Small intestine (tissue), 7 donors: Measurements from ENCODE around the gene ZNF683. TPM values are rescaled to one million over a fixed set of nuclear protein-coding genes. Genes with fewer than 3 reads are reported as not detected.
A peak's percentile ranks its signal among the peaks of the same experiment; 100 is the strongest.

Experiments
- DNase-seq, 2 donors: peaks; one replicate each; pipeline versions ENCODE4 v3.0.0 to v3.0.0-alpha.2; 2013
- FAIRE-seq: peaks from 2 replicates; lab custom pipeline; 2012; peaks lifted over from hg19 to GRCh38; lab: Jason Lieb, UNC
- H3K27ac ChIP-seq, 3 donors: one replicate each; pipeline ENCODE4 v1.5.1; 2013; ENCODE audit warnings: low read length in 2 of 3, mild to moderate bottlenecking in 2 of 3, control low read depth in 1 of 3, inconsistent platforms in 1 of 3, low read depth in 1 of 3, moderate library complexity in 1 of 3
- H3K27me3 ChIP-seq, 3 donors: one replicate each; pipeline ENCODE4 v1.6.1; 2013; ENCODE audit warnings: low read length in 3 of 3, inconsistent platforms in 1 of 3; ENCODE audit not compliant: control insufficient read depth in 3 of 3, insufficient read depth in 3 of 3
- H3K36me3 ChIP-seq, 3 donors: one replicate each; pipeline ENCODE4 v1.6.1; 2013; ENCODE audit warnings: low read length in 3 of 3, inconsistent platforms in 1 of 3, low read depth in 1 of 3, mild to moderate bottlenecking in 1 of 3, moderate library complexity in 1 of 3; ENCODE audit not compliant: control insufficient read depth in 3 of 3, insufficient read depth in 2 of 3
- H3K4me1 ChIP-seq, 3 donors: one replicate each; pipeline ENCODE4 v1.6.1; 2013; ENCODE audit warnings: low read length in 2 of 3, inconsistent platforms in 1 of 3, low read depth in 1 of 3, mild to moderate bottlenecking in 1 of 3, moderate library complexity in 1 of 3; ENCODE audit not compliant: control insufficient read depth in 3 of 3, insufficient read depth in 2 of 3
- H3K4me3 ChIP-seq, 3 donors: one replicate each; pipeline ENCODE4 v1.5.1; 2013; ENCODE audit warnings: low read length in 3 of 3, control low read depth in 1 of 3, inconsistent platforms in 1 of 3, low read depth in 1 of 3, mild to moderate bottlenecking in 1 of 3, moderate library complexity in 1 of 3
- H3K9me3 ChIP-seq, 2 donors: one replicate each; pipeline ENCODE4 v1.6.1; 2013; ENCODE audit warnings: low read depth in 1 of 2, low read length in 1 of 2; ENCODE audit not compliant: control insufficient read depth in 2 of 2, insufficient read depth in 1 of 2
- WGBS, 3 donors: extraction: QIAGEN DNeasy Blood & Tissue Kit; methylation state at CpG; one replicate each; pipeline ENCODE4 v1.1.7; 2013; 5-methylcytosine and 5-hydroxymethylcytosine counted together
- polyA plus RNA-seq, 4 donors: library from polyadenylated mRNA; stranded (reverse) in 3 of 4; unstranded in 1 of 4; fragments of 200-250 nt in 3 of 4; fragments of 120-200 nt in 1 of 4; gene quantifications; one replicate each; pipeline versions ENCODE4 v1.2.1 to v1.2.3, GENCODE V29; 2013
- donor health status: healthy with polysubstance abuse.
- donor health status: control.
- donor health status: control.
- donor health status: Bipolar disorder and iron deficiency.
- donor health status: healthy.

ZNF683 gene
- polyA plus RNA-seq, 4 donors, result 0.07 to 0.13 TPM; not detected in 2

DNA sequence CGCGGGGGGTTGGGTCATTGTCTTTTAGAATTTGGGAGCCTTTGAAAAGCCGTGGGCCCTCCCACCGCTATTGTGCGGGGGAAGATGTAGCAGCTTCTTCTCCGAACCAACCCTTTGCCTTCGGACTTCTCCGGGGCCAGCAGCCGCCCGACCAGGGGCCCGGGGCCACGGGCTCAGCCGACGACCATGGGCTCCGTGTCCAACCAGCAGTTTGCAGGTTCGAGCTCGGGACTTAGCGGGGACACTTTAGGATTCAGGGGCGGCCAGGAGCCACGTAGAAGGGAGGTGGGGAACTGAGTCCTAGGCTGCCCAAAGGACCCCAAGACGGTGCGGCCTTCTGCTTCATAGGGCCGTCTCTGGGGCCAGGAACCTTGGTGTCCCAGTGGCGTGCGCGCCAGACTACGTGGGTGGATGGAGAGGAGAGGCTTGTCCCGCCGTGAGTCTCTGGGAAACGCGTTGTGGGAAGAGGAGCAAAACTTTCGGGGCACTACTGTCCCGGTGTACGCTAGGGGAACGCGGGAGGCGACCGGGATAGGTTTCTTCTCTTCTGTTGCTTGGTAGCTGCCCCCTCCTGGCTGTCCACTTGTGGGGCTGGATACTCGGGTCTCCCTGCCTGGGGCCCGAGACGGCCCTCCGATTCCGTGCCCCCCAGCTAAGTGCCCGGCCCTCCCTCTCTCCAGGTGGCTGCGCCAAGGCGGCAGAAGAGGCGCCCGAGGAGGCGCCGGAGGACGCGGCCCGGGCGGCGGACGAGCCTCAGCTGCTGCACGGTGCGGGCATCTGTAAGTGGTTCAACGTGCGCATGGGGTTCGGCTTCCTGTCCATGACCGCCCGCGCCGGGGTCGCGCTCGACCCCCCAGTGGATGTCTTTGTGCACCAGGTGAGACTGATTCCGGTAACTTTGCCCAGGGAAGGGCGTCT is 38.4 kb upstream of the ZNF683 start, which contains the start of gene LIN28A:
LIN28A (plus strand) TSS at position 112 of the 918 bp plus-strand sequence; CDS start at position 187, 75 bp downstream.
- WGBS, 3 donors, result 3 to 10% (median 7%) methylated on average over 61 to 70 of the region's 70 CpGs
- FAIRE-seq, result no peak
- H3K4me3 ChIP-seq, result no peak within 1 kb of the TSS
- H3K27me3 ChIP-seq, result peaks cover 4 to 68% (median 35%) of the 10 kb centered on the region in 3 donors
- H3K36me3 ChIP-seq, result no peaks in the 10 kb centered on the region
- H3K27ac ChIP-seq, result no peak within 1 kb of the TSS
- DNase-seq, result no peak
- no peaks in the 10 kb centered on the region for H3K9me3 ChIP-seq
- no peaks in the 10 kb centered on the region for H3K4me1 ChIP-seq

DNA sequence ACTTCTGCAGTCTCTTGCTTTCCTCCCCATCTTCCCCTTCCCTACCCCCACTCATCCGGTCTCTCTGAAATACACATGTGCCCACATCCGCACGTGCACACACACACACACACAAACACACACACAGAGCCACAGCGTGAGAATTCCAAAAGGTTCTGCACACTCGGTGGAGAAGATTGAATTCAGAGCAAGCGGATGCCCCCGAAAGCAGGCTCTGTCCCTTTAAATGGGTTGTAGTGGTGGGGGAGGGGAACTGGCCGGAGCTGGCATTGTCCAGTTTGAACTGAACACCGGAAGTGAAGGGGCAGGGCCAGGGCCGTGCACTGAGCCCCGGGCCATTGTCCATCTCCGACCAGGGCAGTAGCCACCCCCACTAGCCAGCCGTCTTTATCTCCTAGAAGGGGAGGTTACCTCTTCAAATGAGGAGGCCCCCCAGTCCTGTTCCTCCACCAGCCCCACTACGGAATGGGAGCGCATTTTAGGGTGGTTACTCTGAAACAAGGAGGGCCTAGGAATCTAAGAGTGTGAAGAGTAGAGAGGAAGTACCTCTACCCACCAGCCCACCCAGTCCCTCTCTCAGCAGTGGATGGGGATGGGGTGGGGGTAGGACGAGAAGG is 36.7 kb upstream of the ZNF683 start:
- WGBS, 3 donors, result 3 to 13% (median 12%) methylated on average over 16 of the region's 16 CpGs
- no peak for DNase-seq
- Histone ChIP-seq H3K4me1 (no peaks in the 10 kb centered on the region), H3K27me3 (peaks cover 4 to 57% (median 36%) of the 10 kb centered on the region in 3 donors), H3K9me3 (no peaks in the 10 kb centered on the region), H3K4me3 (no peak overlapping the region), H3K27ac (no peak overlapping the region), H3K36me3 (no peaks in the 10 kb centered on the region)
- FAIRE-seq, result no peak

DNA sequence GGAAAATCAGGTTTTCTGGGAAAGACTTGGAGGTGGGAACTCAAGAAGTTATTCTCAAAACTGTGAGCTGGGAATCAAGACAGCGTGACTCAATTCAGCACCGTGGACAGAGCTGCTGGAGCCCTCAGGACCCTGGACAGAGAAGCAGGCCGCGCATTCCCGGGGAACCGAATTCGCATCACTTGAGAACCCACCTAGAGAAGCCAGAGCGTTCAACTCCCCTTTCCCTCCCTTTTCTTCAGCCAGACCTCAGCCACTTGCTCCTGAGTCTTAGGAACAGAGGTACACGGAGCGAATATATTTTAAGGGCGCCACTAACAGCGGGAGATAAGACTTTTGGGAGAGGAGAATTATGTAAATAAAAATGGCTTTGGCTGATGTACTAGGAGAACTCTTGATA is 36.1 kb upstream of the ZNF683 start:
- DNase-seq (peak; percentile 56 to 86), FAIRE-seq (no peak)
- Histone ChIP-seq H3K27ac (no peak overlapping the region), H3K4me1 (no peaks in the 10 kb centered on the region), H3K4me3 (no peak overlapping the region), H3K9me3 (no peaks in the 10 kb centered on the region), H3K36me3 (no peaks in the 10 kb centered on the region), H3K27me3 (peaks cover 4 to 51% (median 36%) of the 10 kb centered on the region in 3 donors)
- 0 to 3% (median 1%) methylated on average over 12 of the region's 12 CpGs for WGBS, 3 donors

DNA sequence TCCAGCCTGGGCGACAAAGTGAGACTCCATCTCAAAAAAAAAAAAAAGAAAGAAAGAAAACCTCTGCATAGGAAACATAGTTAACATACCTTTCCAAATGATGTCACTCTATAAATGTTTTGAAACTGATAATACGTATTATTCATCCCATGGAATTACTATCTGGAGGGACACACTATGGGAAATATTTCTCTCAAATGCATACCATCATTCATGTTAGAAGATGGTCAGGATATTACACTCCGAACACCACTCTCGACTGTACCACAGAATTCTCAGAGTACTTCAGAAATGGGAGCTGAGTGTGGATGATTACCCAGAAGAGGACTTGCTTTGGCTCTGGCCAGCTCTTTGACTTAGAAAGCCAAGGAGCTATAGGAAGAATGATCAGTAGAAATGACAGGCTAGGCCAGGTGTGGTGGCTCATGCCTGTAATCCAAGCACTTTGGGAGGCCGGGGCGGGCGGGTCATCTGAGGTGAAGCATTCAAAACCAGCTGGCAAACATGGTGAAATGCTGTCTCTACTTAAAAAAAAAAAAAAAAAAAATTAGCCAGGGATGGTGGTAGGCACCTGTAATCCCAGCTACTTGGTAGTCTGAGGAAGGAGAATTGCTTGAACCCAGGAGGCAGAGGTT is 32.8 kb upstream of the ZNF683 start:
- H3K36me3 ChIP-seq, result no peaks in the 10 kb centered on the region
- no peaks in the 10 kb centered on the region for H3K9me3 ChIP-seq
- H3K27ac ChIP-seq, result no peak overlapping the region
- peaks cover 0 to 18% (median 9%) of the 10 kb centered on the region in 3 donors for H3K27me3 ChIP-seq
- FAIRE-seq, result no peak
- DNase-seq, result no peak
- WGBS, 3 donors, result 72 to 82% (median 76%) methylated on average over 6 to 7 of the region's 7 CpGs
- no peaks in the 10 kb centered on the region for H3K4me1 ChIP-seq
- H3K4me3 ChIP-seq, result no peak overlapping the region

DNA sequence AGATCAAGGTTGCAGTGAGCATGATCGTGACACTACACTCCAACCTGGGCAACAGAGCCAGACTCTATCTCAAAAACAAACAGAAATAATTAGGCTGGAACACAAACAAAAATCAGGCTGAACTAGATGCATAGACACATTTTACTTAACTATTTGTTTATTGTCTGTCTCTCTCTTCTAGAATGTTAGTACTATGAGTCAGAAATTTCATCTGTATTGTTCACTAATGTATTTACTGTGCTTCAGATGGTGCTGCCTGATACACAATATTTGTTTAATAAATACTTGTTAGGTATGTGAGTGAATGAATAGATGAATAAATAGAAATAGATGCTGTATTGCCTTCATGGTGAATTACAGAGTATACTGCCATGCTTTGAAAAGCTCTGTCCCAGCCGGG is 32.1 kb upstream of the ZNF683 start:
- peaks cover 0 to 11% (median 7%) of the 10 kb centered on the region in 3 donors for H3K27me3 ChIP-seq
- no peak for FAIRE-seq
- no peaks in the 10 kb centered on the region for H3K4me1 ChIP-seq
- WGBS, 3 donors, result 77 to 90% (median 87%) methylated on average over 2 of the region's 2 CpGs
- no peak for DNase-seq
- no peaks in the 10 kb centered on the region for H3K36me3 ChIP-seq
- H3K27ac ChIP-seq, result no peak overlapping the region
- no peaks in the 10 kb centered on the region for H3K9me3 ChIP-seq
- H3K4me3 ChIP-seq, result no peak overlapping the region

DNA sequence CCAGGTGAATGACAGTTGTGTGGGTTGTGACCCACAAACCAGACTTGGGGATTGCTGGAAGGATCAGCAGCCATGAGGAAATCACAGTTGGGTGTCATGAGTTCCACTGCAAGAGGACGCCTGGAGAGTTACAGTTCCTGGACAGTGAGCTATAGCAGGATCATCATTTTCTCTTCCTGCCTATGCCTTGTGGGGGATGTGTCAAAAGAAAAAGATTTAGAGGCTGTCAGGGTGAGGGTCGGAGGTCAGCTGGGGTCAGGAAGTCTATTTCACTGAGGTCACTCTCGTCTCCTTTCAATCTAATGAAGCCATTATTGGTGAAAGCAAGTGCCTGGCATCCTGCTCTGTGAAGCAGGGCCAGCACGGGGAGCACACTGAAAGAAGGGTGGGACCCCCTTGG is 31.1 kb upstream of the ZNF683 start:
- H3K4me3 ChIP-seq, result no peak overlapping the region
- 25 to 28% (median 27%) methylated on average over 4 of the region's 4 CpGs for WGBS, 3 donors
- peaks cover 0 to 4% (median 1%) of the 10 kb centered on the region in 3 donors for H3K27me3 ChIP-seq
- DNase-seq (no peak), FAIRE-seq (no peak)
- H3K4me1 ChIP-seq, result no peaks in the 10 kb centered on the region
- H3K36me3 ChIP-seq, result no peaks in the 10 kb centered on the region
- no peak overlapping the region for H3K27ac ChIP-seq
- H3K9me3 ChIP-seq, result no peaks in the 10 kb centered on the region

DNA sequence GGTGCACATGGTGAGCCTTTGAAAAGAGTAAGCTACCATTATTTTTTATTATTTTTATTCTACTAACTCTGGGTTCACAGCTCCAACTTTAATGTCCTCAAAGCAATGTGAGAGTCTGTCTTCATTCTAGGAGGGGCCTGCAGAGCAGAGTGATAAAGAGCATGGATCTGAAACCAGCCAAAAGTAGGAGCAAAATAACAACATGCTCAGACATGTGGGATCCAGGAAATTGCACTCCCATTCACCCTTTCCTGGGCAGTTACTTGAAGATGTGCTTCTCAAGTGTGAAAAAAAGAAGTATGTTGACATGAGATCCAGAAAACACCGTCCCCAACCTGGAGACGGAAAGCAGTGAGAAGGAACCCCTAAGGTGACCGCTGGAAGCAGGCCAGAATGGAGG is 29.3 kb upstream of the ZNF683 start:
- Histone ChIP-seq H3K9me3 (no peaks in the 10 kb centered on the region), H3K36me3 (no peaks in the 10 kb centered on the region), H3K27ac (no peak overlapping the region), H3K4me1 (no peaks in the 10 kb centered on the region), H3K4me3 (no peak overlapping the region), H3K27me3 (peaks cover 0 to 4% (median 0%) of the 10 kb centered on the region in 3 donors)
- FAIRE-seq, result no peak
- 82 to 92% (median 83%) methylated on average over 3 of the region's 3 CpGs for WGBS, 3 donors
- no peak for DNase-seq

DNA sequence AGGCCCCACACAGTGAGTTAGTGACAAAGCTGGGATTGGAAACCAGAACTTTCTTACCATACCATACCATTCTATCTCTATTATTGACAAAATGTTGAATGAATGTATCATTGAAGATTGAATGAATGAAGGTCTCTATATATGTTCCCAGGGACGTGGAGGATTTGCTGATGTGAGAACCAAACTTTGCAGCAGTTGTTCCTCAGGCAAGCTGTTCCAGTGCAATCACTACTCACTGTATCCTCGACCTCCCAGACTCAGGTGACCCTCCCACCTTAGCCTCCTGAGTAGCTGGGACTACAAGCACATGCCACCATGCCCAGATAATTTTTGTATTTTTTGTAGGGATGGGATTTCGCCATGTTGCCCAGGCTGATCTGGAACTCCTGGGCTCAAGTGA is 26.5 kb upstream of the ZNF683 start:
- FAIRE-seq, result no peak
- DNase-seq, result no peak
- H3K4me1 ChIP-seq, result no peaks in the 10 kb centered on the region
- no peaks in the 10 kb centered on the region for H3K36me3 ChIP-seq
- no peak overlapping the region for H3K4me3 ChIP-seq
- 59 to 74% (median 73%) methylated on average over 3 of the region's 3 CpGs for WGBS, 3 donors
- no peak overlapping the region for H3K27ac ChIP-seq
- H3K9me3 ChIP-seq, result no peaks in the 10 kb centered on the region
- H3K27me3 ChIP-seq, result peaks cover 0 to 2% (median 0%) of the 10 kb centered on the region in 3 donors
